Retinal pigment epithelial cell (primary cell): Measurements from ENCODE around the gene CKLF.

Experiments
- DNase-seq: peaks from one replicate; pipeline ENCODE4 v3.0.0-alpha.2; 2010; ENCODE audit warnings: low read depth
- H3K4me3 ChIP-seq: 2 replicates; pipeline ENCODE4 v1.5.1; 2011; ENCODE audit warnings: mild to moderate bottlenecking, low read length, control low read depth, moderate library complexity
- CTCF ChIP-seq: conservative IDR thresholded peaks from 2 replicates; pipeline ENCODE4 v1.5.1; 2011; ENCODE audit warnings: low read depth, low read length, control low read depth, inconsistent platforms

Gene CKLF

DNA sequence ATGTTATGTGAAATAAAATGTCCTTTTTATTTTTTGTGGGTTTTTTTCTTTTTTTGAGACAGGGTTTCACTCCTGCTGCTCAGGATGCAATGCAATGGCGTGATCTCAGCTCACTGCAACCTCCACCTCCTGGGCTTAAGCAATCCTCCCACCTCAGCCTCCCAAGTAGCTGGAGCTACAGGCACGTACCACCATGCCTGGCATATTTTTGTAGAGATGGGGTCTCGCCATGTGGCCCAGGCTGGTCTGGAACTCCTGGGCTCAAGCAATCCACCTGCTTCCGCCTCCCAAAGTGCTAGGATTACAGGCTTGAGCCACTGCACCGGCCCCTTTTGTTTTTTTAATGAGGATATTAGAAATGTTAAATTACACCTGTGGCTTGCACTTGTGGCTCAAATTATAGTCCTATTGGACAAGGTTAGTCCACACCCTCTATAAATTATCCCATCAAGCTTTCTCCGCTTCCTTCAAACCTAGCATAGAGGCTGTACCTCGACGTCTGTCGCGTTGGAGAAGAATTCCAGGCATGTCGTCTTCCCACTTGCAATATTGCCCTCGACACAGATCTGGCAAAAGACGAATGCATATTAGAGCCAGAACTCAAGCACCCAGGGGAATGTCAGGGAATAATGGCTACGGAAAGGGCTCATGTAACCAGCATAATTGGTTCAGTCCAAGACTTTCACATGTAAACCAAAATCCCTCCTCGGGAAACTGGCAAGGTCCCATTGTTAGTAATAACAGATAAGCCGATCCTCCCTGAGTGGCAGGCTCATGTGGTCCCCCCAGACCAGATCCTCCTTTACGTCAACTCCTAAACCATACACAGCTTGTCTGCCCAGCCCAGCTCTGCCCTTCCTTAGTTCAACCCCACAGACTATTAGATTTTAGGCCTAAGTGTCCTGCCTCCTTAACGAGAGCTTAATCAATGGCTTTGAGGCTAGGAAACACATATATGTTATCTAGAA lies 10.7 kb upstream of the CKLF start:
- no peak for DNase-seq
- H3K4me3 ChIP-seq = no peak overlapping the region
- TF ChIP-seq CTCF = no peak

- no peak overlapping the region for H3K4me3 ChIP-seq
- no peak for DNase-seq
- no peak for TF ChIP-seq CTCF
Measured at GRCh38 chr16:66542396-66542795, 10.0 kb upstream of the CKLF start.

DNA sequence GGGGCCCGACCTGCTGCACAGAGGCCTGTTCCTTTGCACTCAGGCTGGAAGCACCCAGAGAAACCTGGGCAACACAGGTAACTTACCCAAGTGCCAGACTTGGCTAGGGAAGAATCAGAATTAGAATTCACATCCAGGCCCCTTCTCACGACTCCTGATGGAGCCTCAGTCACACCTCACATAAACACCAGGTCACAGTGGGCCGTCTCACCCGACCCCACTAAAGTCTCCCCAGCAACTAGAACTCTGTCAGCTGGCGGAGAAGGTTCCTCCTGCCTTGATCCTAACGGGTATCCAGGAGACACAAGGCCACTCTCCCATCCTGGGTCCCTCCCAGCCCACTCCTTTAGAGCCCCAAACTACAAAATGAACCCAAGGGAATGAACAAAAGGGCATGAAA lies 8.8 kb upstream of the CKLF start:
- no peak for TF ChIP-seq CTCF
- no peak for DNase-seq
- no peak overlapping the region for H3K4me3 ChIP-seq

- H3K4me3 ChIP-seq = no peak overlapping the region
- TF ChIP-seq CTCF = no peak
- DNase-seq = no peak
Measured at GRCh38 chr16:66544016-66544757, 8.2 kb upstream of the CKLF start.

DNA sequence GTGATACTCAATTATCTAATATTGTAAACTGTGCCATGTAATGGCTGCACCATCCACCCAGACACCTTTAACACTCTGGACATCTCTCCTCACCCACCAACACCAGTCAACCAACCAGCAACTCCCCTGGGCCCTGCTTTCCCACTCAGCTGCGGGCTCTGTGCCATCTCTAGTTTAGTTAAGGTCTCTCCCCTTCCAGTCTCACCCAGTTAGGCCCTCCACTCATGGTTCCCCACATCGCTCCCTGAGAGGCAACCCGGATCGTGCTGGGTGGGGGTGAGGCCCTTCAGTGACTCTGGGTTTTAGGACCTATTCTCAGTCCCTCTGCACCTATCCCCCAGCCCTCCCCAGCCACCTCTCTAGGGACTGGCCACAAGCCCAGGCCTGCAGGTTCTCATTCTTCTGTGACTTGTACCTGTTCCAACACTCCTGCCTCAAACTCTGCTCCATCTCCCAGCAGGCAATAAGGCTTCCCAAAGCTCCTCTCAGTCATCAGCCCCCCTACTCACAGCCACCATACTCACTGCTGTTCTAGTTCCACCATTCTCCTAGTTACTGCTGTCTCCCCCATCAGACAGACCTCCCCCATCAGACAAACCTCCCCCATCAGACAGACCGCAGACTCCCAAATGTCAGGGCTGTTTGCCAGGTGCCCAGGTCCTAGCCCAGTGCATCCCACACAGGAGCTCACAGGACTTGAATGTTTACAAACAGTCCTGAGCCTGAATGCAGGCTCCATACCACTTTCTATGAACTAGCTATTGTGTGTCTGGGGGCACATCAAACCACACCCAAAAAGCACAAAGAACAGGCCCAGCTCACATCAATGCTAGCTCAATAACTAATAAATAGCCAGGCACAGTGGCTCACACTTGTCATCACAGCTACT lies 5.0 kb upstream of the CKLF start:
- DNase-seq = no peak
- no peak for TF ChIP-seq CTCF
- no peak overlapping the region for H3K4me3 ChIP-seq

DNA sequence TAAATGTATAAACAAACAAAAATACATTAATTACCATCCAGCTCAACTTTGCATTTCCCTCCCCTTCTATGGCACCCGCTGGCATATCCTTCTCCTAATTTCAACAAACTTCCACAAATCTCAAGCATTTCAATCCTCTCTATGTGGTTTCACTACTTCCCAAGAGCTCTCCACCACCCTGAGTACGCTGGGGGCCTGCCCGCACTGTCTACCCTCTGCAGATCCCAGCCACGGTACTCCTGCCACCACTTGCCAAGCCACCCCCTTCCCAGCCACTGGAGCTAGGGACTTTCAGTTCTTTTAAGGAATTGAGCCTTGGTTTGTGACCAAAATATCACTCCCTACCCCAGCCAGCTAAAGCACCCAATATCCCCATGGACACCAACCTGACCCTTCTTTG lies 4.3 kb upstream of the CKLF start:
- DNase-seq = no peak
- H3K4me3 ChIP-seq = no peak overlapping the region

More for the DNA sequence above, 4.3 kb upstream of the CKLF start:
- no peak for TF ChIP-seq CTCF
